WTC11 (cell line): ENCODE measurements around the gene NFILZ.
A peak's percentile ranks its signal among the peaks of the same experiment; 100 is the strongest.

Source experiments
- ATF1 ChIP-seq: sonication (generic); formaldehyde crosslinking; IDR thresholded peaks from 2 replicates; pipeline ENCODE4 v1.8.1; 2023; ENCODE audit warnings: mild to moderate bottlenecking, moderate library complexity, missing genetic modification reagents
- FOXK1 ChIP-seq: sonication (generic); formaldehyde crosslinking; IDR thresholded peaks from 2 replicates; pipeline ENCODE4 v1.8.0; 2022; ENCODE audit warnings: mild to moderate bottlenecking, moderate library complexity, missing genetic modification reagents
- NFYB ChIP-seq: sonication (generic); formaldehyde crosslinking; conservative IDR thresholded peaks from 2 replicates; pipeline ENCODE4 v1.8.0; 2022; ENCODE audit warnings: low read depth, missing genetic modification reagents
- SOX15 ChIP-seq: fragments of 250-450 bp; sonication (Bioruptor Pico); IDR thresholded peaks from 2 replicates; pipeline ENCODE4 v1.9.0; 2021; ENCODE audit warnings: mild to moderate bottlenecking
- TEAD1 ChIP-seq: sonication (generic); formaldehyde crosslinking; IDR thresholded peaks from 2 replicates; pipeline ENCODE4 v1.8.0; 2022; ENCODE audit warnings: mild to moderate bottlenecking, missing genetic modification reagents
- ZNF232 ChIP-seq: sonication (generic); formaldehyde crosslinking; IDR thresholded peaks from 2 replicates; pipeline ENCODE4 v1.8.0; 2022; ENCODE audit warnings: mild to moderate bottlenecking, missing genetic modification reagents
- TF ChIP-seq, protein P1 (sequence below): fragments of 200-600 bp; IDR thresholded peaks from 2 replicates; pipeline ENCODE4 v1.8.0; 2022; ENCODE audit warnings: antibody characterized with exemption

DNA sequence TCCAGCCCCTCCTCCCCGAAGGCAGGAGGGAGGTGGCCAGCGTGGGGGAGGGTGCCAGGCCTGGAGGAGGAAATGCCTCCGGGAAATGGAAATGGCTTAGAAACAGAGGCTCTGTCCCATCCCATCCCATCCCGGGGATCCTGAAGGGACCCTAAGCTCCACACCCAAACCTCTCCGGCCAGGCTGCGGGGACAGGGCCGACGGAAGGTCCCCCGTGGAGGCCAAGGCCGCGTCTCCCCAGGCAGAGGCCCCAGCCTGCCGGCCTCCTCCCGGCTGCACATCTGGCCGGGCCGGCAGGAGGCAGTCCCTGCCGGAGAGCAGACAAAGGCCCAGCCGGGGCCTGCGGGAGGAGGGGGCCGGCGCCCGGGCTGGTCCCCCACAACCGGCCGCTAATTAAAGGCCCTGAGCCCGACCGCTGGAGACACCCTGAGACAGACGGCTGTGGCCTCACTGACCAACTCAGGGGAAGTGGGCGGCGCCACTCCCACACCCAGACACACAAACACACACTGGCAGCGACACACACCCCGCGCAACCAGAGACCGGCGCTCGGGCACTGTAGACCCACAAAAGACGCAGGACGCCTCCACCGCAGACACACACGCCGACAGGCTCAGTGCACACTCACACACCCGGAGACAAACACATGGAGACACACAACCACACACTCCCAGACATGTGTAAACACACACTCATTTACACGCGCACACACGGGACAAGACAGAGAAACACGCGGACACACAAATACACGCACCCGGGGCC lies 21.0 kb upstream of the NFILZ start:
- TF ChIP-seq, protein P1, sequence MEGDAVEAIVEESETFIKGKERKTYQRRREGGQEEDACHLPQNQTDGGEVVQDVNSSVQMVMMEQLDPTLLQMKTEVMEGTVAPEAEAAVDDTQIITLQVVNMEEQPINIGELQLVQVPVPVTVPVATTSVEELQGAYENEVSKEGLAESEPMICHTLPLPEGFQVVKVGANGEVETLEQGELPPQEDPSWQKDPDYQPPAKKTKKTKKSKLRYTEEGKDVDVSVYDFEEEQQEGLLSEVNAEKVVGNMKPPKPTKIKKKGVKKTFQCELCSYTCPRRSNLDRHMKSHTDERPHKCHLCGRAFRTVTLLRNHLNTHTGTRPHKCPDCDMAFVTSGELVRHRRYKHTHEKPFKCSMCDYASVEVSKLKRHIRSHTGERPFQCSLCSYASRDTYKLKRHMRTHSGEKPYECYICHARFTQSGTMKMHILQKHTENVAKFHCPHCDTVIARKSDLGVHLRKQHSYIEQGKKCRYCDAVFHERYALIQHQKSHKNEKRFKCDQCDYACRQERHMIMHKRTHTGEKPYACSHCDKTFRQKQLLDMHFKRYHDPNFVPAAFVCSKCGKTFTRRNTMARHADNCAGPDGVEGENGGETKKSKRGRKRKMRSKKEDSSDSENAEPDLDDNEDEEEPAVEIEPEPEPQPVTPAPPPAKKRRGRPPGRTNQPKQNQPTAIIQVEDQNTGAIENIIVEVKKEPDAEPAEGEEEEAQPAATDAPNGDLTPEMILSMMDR: no peak
- no peak for TF ChIP-seq SOX15 (CRISPR knock-in tag)
- peak; percentile 15; the same call in 1 of the 2 replicates for TF ChIP-seq TEAD1
- no peak for TF ChIP-seq ATF1 (CRISPR knock-in tag)
- TF ChIP-seq ZNF232 (CRISPR knock-in tag): no peak
- TF ChIP-seq NFYB: no peak
- TF ChIP-seq FOXK1 (CRISPR knock-in tag): no peak
